H9 (cell line): Measurements from ENCODE around the gene ARL5B. TPM values are rescaled to one million over a fixed set of nuclear protein-coding genes. Genes with fewer than 3 reads are reported as not detected.

Experiments
- DNase-seq: peaks from one replicate; pipeline ENCODE4 v3.0.0-alpha.2; 2017
- H2AFZ ChIP-seq: one replicate; pipeline ENCODE4 v1.6.1; 2013; ENCODE audit warnings: mild to moderate bottlenecking, low read length, control low read depth, moderate library complexity
- H2AK5ac ChIP-seq: 2 replicates; pipeline ENCODE4 v1.6.1; 2013; ENCODE audit warnings: low read length, control low read depth, mixed read lengths; ENCODE audit not compliant: insufficient read length
- H2BK120ac ChIP-seq: one replicate; pipeline ENCODE4 v1.6.1; 2013; ENCODE audit warnings: low read depth, mild to moderate bottlenecking, low read length, control low read depth, inconsistent platforms; ENCODE audit not compliant: poor library complexity, severe bottlenecking
- H2BK12ac ChIP-seq: 2 replicates; pipeline ENCODE4 v1.6.1; 2013; ENCODE audit warnings: low read length, control low read depth, mixed read lengths, low read depth; ENCODE audit not compliant: insufficient read length
- H2BK15ac ChIP-seq: 2 replicates; pipeline ENCODE4 v1.6.1; 2013; ENCODE audit warnings: low read depth, low read length, control low read depth
- H2BK20ac ChIP-seq: one replicate; pipeline ENCODE4 v1.6.1; 2013; ENCODE audit warnings: low read depth, mild to moderate bottlenecking, low read length, control low read depth, inconsistent platforms; ENCODE audit not compliant: poor library complexity, severe bottlenecking
- H2BK5ac ChIP-seq: 2 replicates; pipeline ENCODE4 v1.6.1; 2013; ENCODE audit warnings: low read length, control low read depth, mixed read lengths; ENCODE audit not compliant: insufficient read length
- H3K14ac ChIP-seq: 2 replicates; pipeline ENCODE4 v1.6.1; 2013; ENCODE audit warnings: low read length, control low read depth; ENCODE audit not compliant: insufficient read depth
- H3K18ac ChIP-seq: 2 replicates; pipeline ENCODE4 v1.6.1; 2013; ENCODE audit warnings: low read depth, mild to moderate bottlenecking, mixed read lengths, low read length, control low read depth; ENCODE audit not compliant: insufficient read length
- H3K23ac ChIP-seq: 2 replicates; pipeline ENCODE4 v1.6.1; 2013; ENCODE audit warnings: low read length, control low read depth, mixed read lengths, low read depth; ENCODE audit not compliant: insufficient read length
- H3K23me2 ChIP-seq: 2 replicates; pipeline ENCODE4 v1.6.1; 2013; ENCODE audit warnings: low read depth, mild to moderate bottlenecking, mixed read lengths, low read length, control low read depth; ENCODE audit not compliant: insufficient read length, poor library complexity, severe bottlenecking
- H3K27ac ChIP-seq: 2 replicates; pipeline ENCODE4 v1.5.1; 2013; ENCODE audit warnings: low read length, control low read depth, mixed read lengths, low read depth; ENCODE audit not compliant: insufficient read length
- H3K27me3 ChIP-seq: 2 replicates; pipeline ENCODE4 v1.6.1; 2013; ENCODE audit warnings: low read length, control low read depth, inconsistent platforms; ENCODE audit not compliant: insufficient read depth
- H3K4ac ChIP-seq: 2 replicates; pipeline ENCODE4 v1.6.1; 2013; ENCODE audit warnings: low read depth, mild to moderate bottlenecking, control low read depth, inconsistent platforms, low read length, moderate library complexity
- H3K4me1 ChIP-seq: 2 replicates; pipeline ENCODE4 v1.6.1; 2013; ENCODE audit warnings: low read length, control low read depth, inconsistent platforms; ENCODE audit not compliant: insufficient read depth
- H3K4me2 ChIP-seq: 2 replicates; pipeline ENCODE4 v1.6.1; 2013; ENCODE audit warnings: low read length, control low read depth, mixed read lengths; ENCODE audit not compliant: insufficient read length, insufficient read depth
- H3K56ac ChIP-seq: 2 replicates; pipeline ENCODE4 v1.6.1; 2013; ENCODE audit warnings: low read depth, mild to moderate bottlenecking, mixed read lengths, low read length, control low read depth; ENCODE audit not compliant: insufficient read length
- H3K79me1 ChIP-seq: 2 replicates; pipeline ENCODE4 v1.6.1; 2013; ENCODE audit warnings: low read depth, mild to moderate bottlenecking, moderate library complexity, low read length, control low read depth, inconsistent platforms; ENCODE audit not compliant: insufficient read depth, poor library complexity, severe bottlenecking
- H3K79me2 ChIP-seq: 2 replicates; pipeline ENCODE4 v1.6.1; 2013; ENCODE audit warnings: low read length, control low read depth, inconsistent platforms; ENCODE audit not compliant: insufficient read depth
- H3K9ac ChIP-seq: 2 replicates; pipeline ENCODE4 v1.6.1; 2013; ENCODE audit warnings: low read length, control low read depth, mixed read lengths; ENCODE audit not compliant: insufficient read length; ENCODE audit errors: extremely low read depth
- H3K9me3 ChIP-seq: one replicate; pipeline ENCODE4 v1.6.1; 2013; ENCODE audit warnings: low read depth, low read length, inconsistent platforms; ENCODE audit not compliant: control insufficient read depth
- H3T11ph ChIP-seq: one replicate; pipeline ENCODE4 v1.6.1; 2013; ENCODE audit warnings: mild to moderate bottlenecking, low read length, control low read depth, inconsistent platforms
- H4K20me1 ChIP-seq: one replicate; pipeline ENCODE4 v1.6.1; 2013; ENCODE audit not compliant: control insufficient read depth, insufficient read length, insufficient read depth
- H4K5ac ChIP-seq: 2 replicates; pipeline ENCODE4 v1.6.1; 2013; ENCODE audit warnings: low read depth, mild to moderate bottlenecking, mixed read lengths, low read length, control low read depth; ENCODE audit not compliant: insufficient read length
- H4K8ac ChIP-seq: replicated peaks from 2 replicates; pipeline ENCODE4 v1.6.1; 2013; ENCODE audit warnings: low read length, control low read depth, mixed read lengths, low read depth; ENCODE audit not compliant: insufficient read length
- H4K91ac ChIP-seq: 2 replicates; pipeline ENCODE4 v1.6.1; 2013; ENCODE audit warnings: low read depth, mild to moderate bottlenecking, moderate library complexity, mixed read lengths, low read length, control low read depth; ENCODE audit not compliant: insufficient read length
- H3K27ac Mint-ChIP-seq, 3 experiments: 2 replicates in 2 of 3; 3 replicates in 1 of 3; pipeline ENCODE4 v1.8.0; 2020 to 2021; ENCODE audit warnings: mixed read lengths in 3 of 3, mild to moderate bottlenecking in 1 of 3, moderate library complexity in 1 of 3
- H3K27me3 Mint-ChIP-seq: 2 replicates; pipeline ENCODE4 v1.8.0; 2021; ENCODE audit warnings: low read depth, mild to moderate bottlenecking, moderate library complexity, mixed read lengths
- H3K36me3 Mint-ChIP-seq, 3 experiments: 2 replicates in 2 of 3; 3 replicates in 1 of 3; pipeline ENCODE4 v1.8.0; 2020 to 2021; ENCODE audit warnings: low read depth in 3 of 3, mixed read lengths in 3 of 3; ENCODE audit not compliant: insufficient read depth in 1 of 3
- H3K4me1 Mint-ChIP-seq, 2 experiments: 2 replicates each; pipeline ENCODE4 v1.8.0; 2020; ENCODE audit warnings: mixed read lengths in 2 of 2
- H3K4me3 Mint-ChIP-seq, 2 experiments: 2 replicates in 1 of 2; 3 replicates in 1 of 2; pipeline ENCODE4 v1.8.0; 2020 to 2021; ENCODE audit warnings: mild to moderate bottlenecking in 2 of 2, mixed read lengths in 2 of 2, moderate library complexity in 1 of 2
- H3K9me3 Mint-ChIP-seq, 2 experiments: 2 replicates in 1 of 2; 3 replicates in 1 of 2; pipeline ENCODE4 v1.8.0; 2020; ENCODE audit warnings: mild to moderate bottlenecking in 2 of 2, mixed read lengths in 2 of 2, moderate library complexity in 1 of 2
- WGBS: extraction: QIAGEN DNeasy Blood & Tissue Kit; methylation state at CpG from one replicate; pipeline ENCODE4 v1.1.7; 2013; ENCODE audit warnings: missing lambda C conversion rate, low lambda C conversion rate, mixed read lengths; ENCODE audit not compliant: insufficient read length; ENCODE audit errors: extremely low coverage; 5-methylcytosine and 5-hydroxymethylcytosine counted together
- total RNA-seq: library from RNA; stranded (reverse); gene quantifications from 2 replicates; pipeline ENCODE4 v1.2.1, GENCODE V29; 2021
- TF ChIP-seq, protein P1 (sequence below): fragments of 200-600 bp; sonication (generic); conservative IDR thresholded peaks from 3 replicates; pipeline ENCODE4 v1.8.0; 2021; ENCODE audit warnings: antibody characterized with exemption, mild to moderate bottlenecking

The ARL5B gene
- total RNA-seq, 1 experiment from 2014 or later, result 33.9 TPM

- H2AK5ac ChIP-seq, result no peak within 1 kb of the TSS
- peak within 1 kb of the TSS; percentile 100 for H3K4me2 ChIP-seq
- peak within 1 kb of the TSS; percentile 64 for H4K8ac ChIP-seq
- H3K79me1 ChIP-seq, result no peaks in the 10 kb centered on the region
- no peak within 1 kb of the TSS for H2BK5ac ChIP-seq
- peak within 1 kb of the TSS; percentile 99 for H2AFZ ChIP-seq
- H2BK120ac ChIP-seq, result no peak within 1 kb of the TSS
- H3K79me2 ChIP-seq, result peaks cover 4% of the 10 kb centered on the region; the same call in 1 of the 2 replicates
- no peak within 1 kb of the TSS for H2BK20ac ChIP-seq
- Mint-ChIP-seq H3K4me3 (peak within 1 kb of the TSS; percentile 94 to 96), H3K27ac (peak within 1 kb of the TSS; percentile 78 to 96 (median 90)), H3K9me3 (no peaks in the 10 kb centered on the region), H3K27me3 (no peaks in the 10 kb centered on the region), H3K36me3 (peaks cover 0 to 2% (median 0%) of the 10 kb centered on the region in 3 experiments; a peak in 1 of 7 replicates), H3K4me1 (peaks cover 16 to 22% of the 10 kb centered on the region in 2 experiments)
- no peak within 1 kb of the TSS for H4K91ac ChIP-seq
- H3K14ac ChIP-seq, result peak within 1 kb of the TSS; percentile 88
- H3K9ac ChIP-seq, result peak within 1 kb of the TSS; percentile 95
- peak within 1 kb of the TSS; percentile 25 for H3K18ac ChIP-seq
- H3K23ac ChIP-seq, result no peak within 1 kb of the TSS
- H2BK15ac ChIP-seq, result no peak within 1 kb of the TSS
- H3K23me2 ChIP-seq, result peaks cover 3% of the 10 kb centered on the region
- H3T11ph ChIP-seq, result no peak within 1 kb of the TSS
- H3K9me3 ChIP-seq, result no peaks in the 10 kb centered on the region
- DNase-seq, result peak; percentile 93
- no peak within 1 kb of the TSS for H3K27ac ChIP-seq
- no peak within 1 kb of the TSS for H3K56ac ChIP-seq
- no peaks in the 10 kb centered on the region for H3K4me1 ChIP-seq
- no peak within 1 kb of the TSS for H4K5ac ChIP-seq
- no peaks in the 10 kb centered on the region for H3K27me3 ChIP-seq
- no CpG with 5 or more reads among the region's 39 CpGs for WGBS
- H3K4ac ChIP-seq, result no peak within 1 kb of the TSS
- no peak within 1 kb of the TSS for H2BK12ac ChIP-seq
- TF ChIP-seq, protein P1, sequence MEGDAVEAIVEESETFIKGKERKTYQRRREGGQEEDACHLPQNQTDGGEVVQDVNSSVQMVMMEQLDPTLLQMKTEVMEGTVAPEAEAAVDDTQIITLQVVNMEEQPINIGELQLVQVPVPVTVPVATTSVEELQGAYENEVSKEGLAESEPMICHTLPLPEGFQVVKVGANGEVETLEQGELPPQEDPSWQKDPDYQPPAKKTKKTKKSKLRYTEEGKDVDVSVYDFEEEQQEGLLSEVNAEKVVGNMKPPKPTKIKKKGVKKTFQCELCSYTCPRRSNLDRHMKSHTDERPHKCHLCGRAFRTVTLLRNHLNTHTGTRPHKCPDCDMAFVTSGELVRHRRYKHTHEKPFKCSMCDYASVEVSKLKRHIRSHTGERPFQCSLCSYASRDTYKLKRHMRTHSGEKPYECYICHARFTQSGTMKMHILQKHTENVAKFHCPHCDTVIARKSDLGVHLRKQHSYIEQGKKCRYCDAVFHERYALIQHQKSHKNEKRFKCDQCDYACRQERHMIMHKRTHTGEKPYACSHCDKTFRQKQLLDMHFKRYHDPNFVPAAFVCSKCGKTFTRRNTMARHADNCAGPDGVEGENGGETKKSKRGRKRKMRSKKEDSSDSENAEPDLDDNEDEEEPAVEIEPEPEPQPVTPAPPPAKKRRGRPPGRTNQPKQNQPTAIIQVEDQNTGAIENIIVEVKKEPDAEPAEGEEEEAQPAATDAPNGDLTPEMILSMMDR, result no peak
- H4K20me1 ChIP-seq, result no peaks in the 10 kb centered on the region
These were observed 7.8 kb upstream of the ARL5B start, which contains the start of gene NSUN6 for GRCh38 chr10:18651324-18652007. Gene NSUN6, minus strand, starts transcription at chr10:18651587. Its CDS starts 384 bp downstream, at chr10:18651203.
